ENCODE data around the gene SCN11A.

GRCh38 chr3:39053696-39054095 is 2.0 kb upstream of the SCN11A start:
- TF ChIP-seq CTCF (IDR thresholded peaks at IDR 0.05) (no peak), POLR2A (IDR thresholded peaks at IDR 0.05) (no peak)

All from lower leg skin (tissue), 3 donors.